Fibroblast of pulmonary artery (primary cell): Measurements from ENCODE around the gene EPSTI1.

Experiments used
- DNase-seq: peaks from one replicate; pipeline ENCODE4 v3.0.0-alpha.2; 2010; ENCODE audit warnings: low read depth
- H3K4me3 ChIP-seq: replicated peaks from 2 replicates; pipeline ENCODE4 v1.5.1; 2011; ENCODE audit warnings: low read depth, mild to moderate bottlenecking, control low read depth, low read length, moderate library complexity
- TF ChIP-seq, protein P1 (sequence below): IDR thresholded peaks from 2 replicates; pipeline ENCODE4 v1.5.1; 2011; ENCODE audit warnings: mild to moderate bottlenecking, control low read depth, low read length, inconsistent platforms; ENCODE audit errors: missing control alignments

Gene EPSTI1

DNA sequence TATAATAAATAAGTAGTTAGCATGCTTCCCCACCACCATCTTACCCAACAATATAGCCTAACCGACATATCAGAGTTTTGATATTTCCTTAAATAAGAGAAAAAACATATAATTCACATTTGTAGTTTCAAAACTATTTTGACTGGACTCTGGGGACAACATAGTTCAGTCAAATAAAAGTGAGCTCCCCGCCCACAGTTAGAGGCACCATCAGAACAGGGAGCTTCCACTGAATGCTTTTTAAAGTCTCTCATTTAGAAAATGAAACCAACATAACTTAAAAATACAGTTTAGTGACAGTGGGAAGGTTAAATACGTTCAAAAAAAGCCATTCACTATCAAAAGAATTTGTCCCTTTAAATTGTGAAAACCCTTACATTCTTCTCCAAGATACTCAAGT lies 92.8 kb downstream of the EPSTI1 start:
- TF ChIP-seq, protein P1, sequence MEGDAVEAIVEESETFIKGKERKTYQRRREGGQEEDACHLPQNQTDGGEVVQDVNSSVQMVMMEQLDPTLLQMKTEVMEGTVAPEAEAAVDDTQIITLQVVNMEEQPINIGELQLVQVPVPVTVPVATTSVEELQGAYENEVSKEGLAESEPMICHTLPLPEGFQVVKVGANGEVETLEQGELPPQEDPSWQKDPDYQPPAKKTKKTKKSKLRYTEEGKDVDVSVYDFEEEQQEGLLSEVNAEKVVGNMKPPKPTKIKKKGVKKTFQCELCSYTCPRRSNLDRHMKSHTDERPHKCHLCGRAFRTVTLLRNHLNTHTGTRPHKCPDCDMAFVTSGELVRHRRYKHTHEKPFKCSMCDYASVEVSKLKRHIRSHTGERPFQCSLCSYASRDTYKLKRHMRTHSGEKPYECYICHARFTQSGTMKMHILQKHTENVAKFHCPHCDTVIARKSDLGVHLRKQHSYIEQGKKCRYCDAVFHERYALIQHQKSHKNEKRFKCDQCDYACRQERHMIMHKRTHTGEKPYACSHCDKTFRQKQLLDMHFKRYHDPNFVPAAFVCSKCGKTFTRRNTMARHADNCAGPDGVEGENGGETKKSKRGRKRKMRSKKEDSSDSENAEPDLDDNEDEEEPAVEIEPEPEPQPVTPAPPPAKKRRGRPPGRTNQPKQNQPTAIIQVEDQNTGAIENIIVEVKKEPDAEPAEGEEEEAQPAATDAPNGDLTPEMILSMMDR = no peak
- H3K4me3 ChIP-seq = no peak overlapping the region
- DNase-seq = no peak

DNA sequence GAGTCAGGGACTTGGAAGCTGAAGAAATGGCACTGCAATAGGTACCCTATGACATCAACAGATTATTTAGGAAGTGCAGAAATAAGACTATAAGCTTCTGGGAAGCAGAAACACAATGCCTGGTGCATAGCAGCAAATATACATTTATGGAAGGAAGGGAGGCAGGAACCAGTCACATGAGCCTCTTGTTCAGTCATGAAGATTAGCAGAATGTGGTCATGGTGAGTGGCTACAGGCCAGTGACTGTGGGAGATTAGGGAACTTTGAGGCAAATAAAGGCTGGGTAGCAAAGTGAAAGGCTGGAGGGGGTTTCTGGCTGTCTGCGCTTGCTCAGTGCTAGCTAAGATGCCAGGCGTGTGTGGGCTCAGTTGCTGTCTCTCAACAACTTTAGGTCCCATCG lies 96.3 kb downstream of the EPSTI1 start:
- TF ChIP-seq, protein P1 = no peak

DNA sequence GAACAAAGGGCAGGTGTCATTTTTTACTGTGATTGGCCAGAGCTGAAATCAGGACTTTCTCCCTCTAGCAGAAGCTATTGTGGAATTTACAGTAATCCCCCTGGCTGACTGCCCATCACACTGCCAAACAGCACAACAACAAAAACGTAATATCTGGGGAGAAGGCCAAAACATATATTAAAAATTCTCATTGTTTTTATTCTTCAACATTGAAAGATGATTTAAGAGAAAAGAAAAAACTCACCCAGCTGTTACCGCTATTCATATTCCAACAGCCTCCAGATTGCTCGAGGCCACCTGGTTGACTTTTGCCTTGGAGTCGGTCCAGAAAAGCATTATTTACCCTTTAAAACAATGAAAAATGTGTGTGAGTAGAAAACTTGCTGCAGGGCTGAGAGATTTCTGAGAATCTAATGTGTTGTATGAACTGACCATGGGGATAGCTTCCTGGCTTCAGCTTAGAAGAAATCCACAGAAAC lies 97.2 kb downstream of the EPSTI1 start:
- no peak overlapping the region for H3K4me3 ChIP-seq
- TF ChIP-seq, protein P1 = no peak
- peak; percentile 95 for DNase-seq

More for the DNA sequence above, 96.3 kb downstream of the EPSTI1 start:
- peak; percentile 31 for DNase-seq
- no peak overlapping the region for H3K4me3 ChIP-seq

DNA sequence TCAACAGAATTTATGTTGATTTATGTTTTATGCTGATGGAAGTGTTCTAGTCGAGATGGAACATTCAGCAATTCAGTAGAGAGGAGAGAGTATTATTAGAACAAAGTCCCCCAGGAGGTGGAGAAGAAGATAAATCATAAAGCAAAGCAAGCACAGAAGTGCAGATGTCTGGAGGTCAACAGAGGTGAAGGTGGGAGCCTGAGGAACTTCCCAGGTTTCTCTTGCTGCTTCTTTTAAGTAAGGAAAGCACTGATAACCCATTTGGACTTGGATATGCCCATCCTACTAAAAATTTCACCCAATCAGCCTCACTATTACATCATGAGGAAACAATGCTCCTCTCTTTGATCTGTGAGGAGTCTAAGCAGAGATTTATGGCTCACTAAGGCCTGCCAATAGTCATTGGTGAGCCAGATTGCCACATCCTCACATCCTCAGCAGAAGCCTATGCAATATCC lies 98.8 kb downstream of the EPSTI1 start:
- TF ChIP-seq, protein P1 = no peak
- no peak overlapping the region for H3K4me3 ChIP-seq
- peak; percentile 81 for DNase-seq

DNA sequence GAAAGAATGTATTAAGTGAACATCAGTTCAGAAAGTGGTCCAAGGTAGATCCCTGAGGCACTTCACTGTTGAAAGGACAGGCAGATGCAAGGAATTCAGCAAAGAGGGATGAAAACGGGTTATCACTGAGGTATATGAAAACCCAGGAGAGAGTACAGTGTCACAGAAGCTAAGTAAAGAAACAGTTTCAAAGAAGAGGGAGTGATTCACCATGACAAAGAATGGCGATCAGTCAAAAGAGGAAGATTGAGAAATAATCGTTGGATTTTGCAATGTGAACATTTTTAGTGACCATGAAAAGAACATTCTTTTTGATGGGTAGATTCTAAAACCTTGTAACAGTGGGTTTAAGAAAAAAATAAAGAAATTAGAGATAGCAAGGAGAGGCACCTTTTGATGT lies 99.3 kb downstream of the EPSTI1 start:
- H3K4me3 ChIP-seq = no peak overlapping the region
- peak; percentile 81 for DNase-seq
- TF ChIP-seq, protein P1 = no peak

DNA sequence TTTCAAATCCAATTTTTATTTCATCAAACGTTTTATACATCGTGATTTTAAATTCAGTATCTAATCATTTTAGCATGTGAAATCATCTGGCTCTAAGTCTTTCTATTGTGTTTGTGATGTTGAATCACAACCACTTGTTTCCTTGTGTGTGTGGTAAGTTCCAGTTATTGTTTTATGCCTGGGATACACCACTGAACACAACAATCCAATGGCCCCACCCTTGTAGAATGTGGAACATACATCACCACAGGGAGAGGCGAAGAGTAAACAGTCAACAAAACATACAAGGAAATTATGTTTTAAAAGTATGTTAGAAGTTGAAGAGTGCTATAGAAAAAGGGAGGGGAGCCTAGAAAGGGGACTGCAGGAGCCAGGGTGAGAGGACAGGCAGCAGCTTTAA lies 100.5 kb downstream of the EPSTI1 start:
- TF ChIP-seq, protein P1 = no peak
- H3K4me3 ChIP-seq = no peak overlapping the region
- DNase-seq = peak; percentile 76

DNA sequence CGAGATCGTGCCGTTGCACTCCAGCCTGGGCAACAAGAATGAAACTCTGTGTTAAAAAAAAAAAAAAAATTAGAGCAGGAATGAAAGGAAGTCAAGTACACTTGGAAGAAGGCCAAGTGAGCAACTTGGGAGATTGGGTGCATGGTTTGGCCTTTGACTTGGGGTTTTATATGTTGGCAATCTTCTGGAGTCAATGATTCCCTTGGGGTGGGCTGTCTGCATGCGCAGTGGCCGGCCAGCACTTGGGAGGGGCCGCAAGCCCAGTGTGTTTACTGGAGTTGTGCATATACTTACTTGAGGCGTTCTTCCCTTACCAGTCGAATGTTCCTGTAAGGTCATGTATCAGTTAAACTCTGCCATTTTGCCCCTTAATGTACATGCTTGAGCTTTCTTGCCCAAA lies 106.7 kb downstream of the EPSTI1 start:
- no peak for DNase-seq
- TF ChIP-seq, protein P1 = no peak
- H3K4me3 ChIP-seq = no peak overlapping the region
